IPS-NIHi7 (cell line): ENCODE measurements around the gene RBM3.

Source experiments
- DNase-seq: peaks from one replicate; pipeline ENCODE4 v3.0.0; 2012; ENCODE audit warnings: mixed read lengths; ENCODE audit errors: extremely low spot score

The RBM3 gene

DNA sequence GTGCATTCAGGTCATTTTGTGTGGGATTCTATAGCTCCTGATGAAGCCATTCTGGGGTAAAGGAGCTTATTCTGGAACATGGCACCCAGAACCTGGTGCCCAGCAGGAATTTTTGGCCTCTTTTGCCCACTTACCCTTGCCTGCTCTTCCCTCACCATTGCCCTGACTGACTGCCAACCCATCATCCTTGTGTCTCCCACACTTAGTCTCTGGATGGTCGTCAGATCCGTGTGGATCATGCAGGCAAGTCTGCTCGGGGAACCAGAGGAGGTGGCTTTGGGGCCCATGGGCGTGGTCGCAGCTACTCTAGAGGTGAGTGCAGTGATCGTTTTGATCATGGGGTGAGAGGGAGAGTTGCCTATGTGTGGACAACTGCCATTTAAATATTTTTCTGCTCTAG is 1.8 kb downstream of the RBM3 start:
- DNase-seq: no peak

DNA sequence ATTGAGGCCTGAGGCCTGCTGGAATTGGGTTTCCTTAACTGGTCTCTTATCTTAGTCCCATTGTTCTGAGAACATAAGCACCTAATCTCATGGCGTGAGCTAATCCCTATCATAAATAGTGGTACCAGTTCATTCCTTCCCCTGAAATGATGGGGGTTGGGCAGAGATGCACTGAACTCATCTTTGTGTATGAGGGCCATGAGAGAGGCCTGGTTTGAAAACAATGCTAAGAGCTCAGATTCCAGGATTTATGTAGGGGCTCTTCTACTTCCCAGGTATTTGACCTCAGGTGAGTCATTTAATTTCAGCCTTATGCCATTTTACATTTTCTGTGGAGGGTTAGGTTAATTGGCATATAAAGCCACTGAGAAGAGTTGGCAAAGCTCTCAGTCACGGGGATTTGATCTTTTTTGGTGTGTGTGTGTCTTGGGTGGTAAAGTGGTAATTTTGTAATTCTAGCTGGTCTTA is 4.4 kb downstream of the RBM3 start:
- no peak for DNase-seq

DNA sequence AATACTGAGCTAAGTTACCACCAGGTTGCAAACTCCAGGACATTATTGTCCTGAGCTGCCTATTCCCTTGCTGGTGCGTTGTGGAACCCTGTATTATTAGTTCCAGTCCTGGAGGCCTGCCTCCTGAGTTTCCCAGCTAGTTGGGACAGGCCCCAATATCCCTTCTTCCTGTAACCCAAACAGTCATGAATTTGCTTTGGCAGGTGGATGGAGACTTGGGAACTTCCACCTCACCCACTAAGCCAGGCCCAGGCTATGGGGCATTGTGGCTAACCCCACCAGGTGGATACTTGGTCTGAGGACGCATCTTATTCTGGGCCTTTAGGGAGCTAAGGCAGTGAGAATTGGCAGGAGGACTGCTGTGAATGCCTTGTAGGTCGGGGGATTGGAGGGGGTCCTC is 5.0 kb downstream of the RBM3 start:
- no peak for DNase-seq

DNA sequence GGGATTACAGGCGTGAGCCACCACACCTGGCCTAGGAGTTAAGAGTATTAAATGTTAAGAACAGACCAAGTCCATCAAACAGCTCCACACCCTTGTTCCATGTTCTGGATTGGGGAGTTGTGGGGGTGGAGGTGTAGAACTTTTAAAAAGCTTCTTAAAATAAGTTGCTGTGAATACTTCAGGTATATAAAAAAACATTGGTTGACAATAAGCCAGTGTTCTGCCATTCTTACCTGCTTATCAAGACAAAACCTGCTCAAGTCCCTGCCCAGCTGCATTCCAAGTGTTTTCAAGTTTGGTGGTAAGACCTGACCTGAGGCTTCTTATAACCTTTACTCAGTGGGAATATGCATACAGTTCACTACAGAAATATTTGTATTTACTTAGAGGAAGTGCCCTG is 6.4 kb downstream of the RBM3 start:
- DNase-seq: no peak

DNA sequence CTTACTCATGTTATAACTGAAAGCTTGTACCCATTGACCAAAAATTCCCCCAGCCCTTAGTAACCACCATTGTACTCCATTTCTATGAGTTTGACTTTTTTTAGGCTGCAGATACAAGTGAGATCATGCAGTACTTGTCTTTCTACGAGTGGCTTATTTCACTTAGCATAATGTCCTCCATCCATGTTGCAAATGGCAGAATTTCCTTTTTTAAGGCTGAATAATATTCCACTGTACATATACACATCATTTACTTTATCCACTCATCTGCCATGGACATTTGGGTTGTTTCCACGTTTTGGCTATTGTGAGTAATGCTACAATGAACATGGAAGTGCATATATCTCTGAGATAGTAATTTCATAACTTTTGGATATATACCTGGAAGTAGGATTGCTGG is 10.4 kb downstream of the RBM3 start:
- DNase-seq: no peak

DNA sequence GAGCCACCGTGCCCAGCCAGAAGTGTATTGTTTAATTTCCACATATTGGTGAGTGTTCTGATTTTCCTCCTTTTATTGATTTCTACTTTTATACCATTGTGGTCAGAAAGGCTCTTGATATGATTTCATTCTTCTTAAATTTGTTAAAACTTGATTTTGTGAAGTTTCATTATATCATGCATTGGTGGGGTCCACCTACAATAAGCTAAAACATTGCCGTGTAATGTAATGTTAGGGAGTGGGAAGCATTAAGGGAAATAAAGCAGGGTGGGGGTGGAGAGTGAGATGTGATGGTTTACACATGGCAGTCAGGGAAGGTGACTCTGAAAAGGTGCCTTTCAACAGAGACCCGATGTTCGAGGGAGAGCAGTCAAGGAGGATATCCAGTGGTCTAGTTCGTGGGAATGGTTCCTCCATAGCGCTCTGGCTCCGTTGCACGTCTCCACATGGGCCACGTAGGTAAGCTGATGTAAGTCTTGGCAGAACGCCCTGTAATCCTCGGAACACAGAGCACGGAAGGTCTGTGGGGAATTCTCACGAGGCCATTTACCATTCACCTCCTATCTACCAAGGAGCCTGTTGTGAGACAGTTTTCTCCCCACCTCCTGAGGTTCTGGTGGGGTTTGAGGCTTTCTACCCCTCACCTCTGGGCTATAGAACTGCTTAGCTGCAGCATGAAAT is 15.3 kb downstream of the RBM3 start:
- no peak for DNase-seq

DNA sequence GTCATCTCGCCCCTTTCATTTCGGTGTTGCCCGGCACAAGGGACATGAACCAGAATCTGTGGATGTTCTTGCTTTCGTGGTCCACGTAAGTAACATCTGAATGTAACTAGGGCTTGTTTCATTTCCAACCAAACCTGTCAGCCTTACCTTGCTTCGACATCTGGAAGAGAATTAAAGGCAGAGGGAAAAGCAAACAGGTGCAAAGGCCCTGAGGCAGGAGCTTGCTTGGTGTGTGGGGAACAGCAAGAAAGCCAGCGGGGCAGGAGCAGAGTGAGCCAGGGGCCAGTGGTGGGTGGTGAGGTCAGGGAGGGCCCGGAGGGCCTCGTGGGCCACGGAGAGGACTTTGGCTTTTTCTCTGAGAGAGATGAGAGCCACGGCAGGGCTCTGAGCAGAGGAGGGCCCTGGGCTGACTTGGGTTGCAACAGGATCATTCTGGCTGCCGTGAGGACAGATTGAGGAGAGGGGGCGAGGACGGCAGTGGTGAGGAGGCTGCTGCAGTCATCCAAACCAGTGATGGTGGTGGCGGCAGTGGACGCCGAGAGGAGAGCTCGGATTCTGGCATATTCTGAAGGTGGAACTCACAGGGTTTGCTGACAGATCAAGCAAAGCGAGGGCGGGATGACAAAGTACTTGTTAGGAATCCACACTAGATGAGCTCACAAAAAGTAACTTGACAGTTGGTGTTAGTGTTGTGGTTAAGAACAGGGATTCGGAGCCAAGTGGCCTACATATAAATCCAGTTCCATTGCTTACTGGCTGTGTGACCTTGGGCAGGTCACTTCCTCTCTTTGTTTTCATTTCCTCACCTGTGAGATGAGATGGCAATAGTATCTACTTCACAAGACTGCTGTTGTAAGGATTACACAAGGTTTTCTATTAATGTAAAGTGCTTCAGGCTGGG is 16.2 kb downstream of the RBM3 start:
- DNase-seq: no peak

DNA sequence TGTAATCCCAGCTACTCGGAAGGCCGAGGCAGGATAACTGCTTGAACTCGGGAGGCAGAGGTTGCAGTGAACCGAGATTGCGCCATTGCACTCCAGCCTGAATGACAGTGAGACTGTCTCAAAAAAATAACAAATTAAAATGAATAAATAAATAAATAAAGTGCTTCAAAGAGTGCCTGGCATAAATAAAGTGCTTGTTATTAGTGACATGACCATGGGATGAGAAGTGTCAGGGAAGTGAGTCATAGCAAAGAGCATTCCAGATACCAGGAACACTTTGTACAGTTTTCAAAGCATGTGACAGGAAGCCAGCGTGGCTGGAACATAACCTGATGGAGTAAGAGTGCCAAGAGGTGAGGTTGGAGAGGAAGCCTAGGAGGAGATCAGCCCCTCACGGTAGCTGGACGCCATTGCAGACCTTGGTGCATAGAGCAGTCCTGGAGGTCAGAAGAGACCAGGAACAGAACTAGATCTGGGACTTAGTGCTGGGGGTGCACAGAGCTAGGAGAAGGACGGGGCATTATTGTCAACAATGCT is 17.0 kb downstream of the RBM3 start:
- DNase-seq: no peak

DNA sequence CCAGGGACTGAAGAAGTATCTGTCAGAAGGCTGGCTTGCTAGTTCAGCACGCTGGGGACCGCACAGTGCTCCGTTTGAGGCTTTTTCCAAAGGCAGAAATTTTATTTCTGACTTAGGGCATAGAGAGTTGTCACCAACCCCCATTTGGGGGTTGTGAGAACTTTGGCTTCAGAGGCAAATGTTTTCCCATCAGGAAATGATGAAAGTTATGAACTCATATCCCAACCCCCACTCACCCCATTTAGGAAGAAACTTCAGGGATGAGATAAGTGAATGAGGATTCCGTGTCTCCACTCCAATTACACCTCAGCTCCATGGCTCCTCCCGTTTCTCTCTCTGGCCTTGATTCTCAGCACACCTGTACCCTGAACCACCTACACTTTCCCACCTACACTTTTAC is 18.7 kb downstream of the RBM3 start:
- DNase-seq: no peak

DNA sequence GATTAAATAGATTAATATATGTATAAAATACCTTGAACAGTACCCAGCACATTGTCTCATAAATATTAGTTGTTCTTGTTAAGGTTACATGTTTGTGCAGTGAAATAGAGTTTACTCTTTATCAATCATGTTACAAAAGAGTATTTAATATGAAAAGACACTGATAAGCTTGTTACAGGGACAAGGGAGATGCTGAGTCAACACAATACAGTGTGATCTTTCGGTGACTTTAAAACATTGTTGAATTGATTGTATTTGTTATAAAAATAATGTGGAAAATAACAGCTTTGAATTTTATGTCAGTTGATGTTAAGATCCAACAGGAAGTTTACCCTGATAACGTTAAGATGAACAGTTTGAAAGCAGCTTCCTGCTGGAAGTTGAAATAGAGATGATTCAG is 21.6 kb downstream of the RBM3 start:
- DNase-seq: no peak

DNA sequence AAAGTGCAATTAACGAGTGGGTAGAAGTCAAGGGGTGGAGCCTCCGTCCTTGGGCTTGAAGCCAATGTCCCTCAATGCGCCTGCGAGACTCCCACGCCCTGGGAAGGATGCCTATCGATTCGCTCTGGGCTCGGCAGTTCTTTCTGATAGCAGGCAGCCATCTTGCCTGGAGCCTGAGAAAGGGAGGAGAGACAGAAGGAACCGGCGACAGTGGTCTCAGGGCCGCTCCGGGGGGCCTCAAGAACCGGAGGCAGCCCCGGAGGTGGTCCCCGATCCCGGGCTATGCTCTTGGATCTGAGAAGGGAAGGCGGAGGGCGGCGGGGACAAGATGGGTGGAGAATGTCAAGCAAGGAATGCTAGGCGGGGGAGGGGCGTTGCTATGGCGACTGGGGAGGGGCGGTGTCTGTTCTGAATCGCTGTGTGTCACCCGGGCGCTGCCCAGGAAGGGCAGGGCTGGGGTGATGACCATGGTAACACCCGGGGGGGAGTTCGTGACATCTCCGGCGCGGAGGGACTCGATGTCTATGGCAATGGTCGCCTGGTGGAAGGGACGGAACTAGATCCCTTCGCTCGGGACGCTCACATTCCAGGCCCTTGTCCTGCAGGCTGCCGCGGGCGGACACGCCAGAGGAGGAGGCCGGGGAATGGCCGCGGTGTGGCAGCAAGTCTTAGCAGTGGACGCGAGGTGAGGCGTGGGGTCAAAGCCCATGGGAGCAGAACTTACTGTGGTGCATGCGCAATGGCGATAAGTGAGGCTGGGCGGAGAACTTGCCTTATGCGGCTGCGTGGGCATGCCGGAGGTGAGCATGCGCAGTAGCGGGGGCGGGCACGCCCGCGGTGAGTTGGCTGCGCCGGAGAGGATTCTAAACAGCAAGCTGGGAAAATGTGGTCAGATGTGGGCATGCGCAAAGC is 23.3 kb downstream of the RBM3 start, which contains the start of gene WDR13:
TSS of gene WDR13 (plus strand) at position 140 of the 912 bp plus-strand sequence. CDS start at position 645, 505 bp downstream.
- peak; percentile 88 for DNase-seq

DNA sequence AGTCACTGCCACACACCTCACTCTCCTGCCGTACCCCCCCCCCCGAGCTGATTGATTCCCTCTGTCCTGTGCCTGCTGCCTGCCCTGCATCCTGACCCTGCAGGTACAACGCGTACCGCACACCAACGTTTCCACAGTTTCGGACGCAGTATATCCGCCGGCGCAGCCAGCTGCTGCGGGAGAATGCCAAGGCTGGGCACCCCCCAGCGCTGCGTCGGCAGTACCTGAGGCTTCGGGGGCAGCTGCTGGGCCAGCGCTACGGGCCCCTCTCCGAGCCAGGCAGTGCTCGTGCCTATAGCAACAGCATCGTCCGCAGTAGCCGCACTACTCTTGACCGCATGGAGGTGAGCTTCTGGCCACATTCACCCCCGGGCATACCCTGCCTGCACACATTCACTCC is 24.3 kb downstream of the RBM3 start:
- DNase-seq: no peak

DNA sequence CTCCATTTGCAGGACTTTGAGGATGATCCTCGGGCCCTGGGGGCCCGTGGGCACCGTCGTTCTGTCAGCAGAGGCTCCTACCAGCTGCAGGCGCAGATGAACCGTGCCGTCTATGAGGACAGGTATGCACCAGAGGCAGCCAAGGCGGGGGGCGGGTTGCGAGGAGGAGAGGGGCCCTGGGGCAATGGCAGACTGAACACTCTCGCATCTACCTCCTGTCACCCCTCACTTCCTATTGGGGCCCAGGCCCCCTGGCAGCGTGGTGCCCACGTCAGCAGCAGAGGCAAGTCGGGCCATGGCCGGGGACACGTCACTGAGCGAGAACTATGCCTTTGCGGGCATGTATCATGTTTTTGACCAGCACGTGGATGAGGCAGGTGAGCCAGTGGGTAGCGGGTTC is 25.1 kb downstream of the RBM3 start:
- DNase-seq: no peak

DNA sequence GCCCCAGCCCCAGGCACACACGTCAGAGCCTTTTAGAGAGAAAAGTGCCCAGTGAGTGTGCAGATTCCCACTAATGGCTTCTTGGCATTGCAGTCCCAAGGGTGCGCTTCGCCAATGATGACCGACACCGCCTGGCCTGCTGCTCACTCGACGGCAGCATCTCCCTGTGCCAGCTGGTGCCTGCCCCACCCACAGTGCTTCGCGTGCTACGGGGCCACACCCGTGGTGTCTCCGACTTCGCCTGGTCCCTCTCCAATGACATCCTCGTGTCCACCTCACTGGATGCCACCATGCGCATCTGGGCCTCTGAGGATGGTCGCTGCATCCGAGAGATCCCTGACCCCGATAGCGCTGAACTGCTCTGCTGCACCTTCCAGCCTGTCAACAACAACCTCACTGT is 25.9 kb downstream of the RBM3 start:
- DNase-seq: peak; percentile 1

DNA sequence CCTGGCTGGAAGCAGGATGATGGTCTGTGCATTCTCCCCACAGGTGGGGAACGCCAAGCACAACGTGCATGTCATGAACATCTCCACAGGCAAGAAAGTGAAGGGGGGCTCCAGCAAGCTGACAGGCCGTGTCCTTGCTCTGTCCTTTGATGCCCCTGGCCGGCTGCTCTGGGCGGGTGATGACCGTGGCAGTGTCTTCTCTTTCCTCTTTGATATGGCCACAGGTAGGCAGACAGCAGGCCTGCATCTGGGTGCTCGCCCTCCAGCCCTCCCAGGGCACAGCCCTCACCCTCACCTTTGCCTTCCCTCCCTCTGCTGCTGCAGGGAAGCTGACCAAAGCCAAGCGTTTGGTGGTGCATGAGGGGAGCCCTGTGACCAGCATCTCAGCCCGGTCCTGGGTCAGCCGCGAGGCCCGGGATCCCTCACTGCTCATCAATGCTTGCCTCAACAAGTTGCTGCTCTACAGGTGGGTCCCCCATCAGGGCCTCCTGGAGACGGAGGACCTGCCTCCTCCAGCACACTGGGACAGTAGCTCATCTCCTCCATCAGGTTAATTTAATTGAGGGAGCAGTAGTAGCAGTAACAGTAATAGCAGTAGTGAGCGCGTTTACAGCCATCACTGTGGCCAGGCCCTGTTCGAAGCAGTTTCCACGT is 27.6 kb downstream of the RBM3 start:
- DNase-seq: peak; percentile 2

DNA sequence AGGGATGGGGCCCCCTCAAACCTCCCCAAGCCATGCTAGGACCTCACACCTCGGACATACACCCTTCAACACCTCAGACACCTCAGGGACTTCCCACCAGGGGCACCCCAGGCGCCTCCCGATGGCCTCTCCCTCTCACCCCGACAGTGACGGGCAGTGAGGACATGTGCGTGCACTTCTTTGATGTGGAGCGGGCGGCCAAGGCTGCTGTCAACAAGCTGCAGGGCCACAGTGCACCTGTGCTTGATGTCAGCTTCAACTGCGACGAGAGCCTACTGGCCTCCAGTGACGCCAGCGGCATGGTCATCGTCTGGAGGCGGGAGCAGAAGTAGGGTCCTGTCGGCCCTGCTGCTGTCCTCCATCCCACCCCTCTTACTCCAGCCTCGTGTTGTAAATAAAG is 30.4 kb downstream of the RBM3 start:
- no peak for DNase-seq

DNA sequence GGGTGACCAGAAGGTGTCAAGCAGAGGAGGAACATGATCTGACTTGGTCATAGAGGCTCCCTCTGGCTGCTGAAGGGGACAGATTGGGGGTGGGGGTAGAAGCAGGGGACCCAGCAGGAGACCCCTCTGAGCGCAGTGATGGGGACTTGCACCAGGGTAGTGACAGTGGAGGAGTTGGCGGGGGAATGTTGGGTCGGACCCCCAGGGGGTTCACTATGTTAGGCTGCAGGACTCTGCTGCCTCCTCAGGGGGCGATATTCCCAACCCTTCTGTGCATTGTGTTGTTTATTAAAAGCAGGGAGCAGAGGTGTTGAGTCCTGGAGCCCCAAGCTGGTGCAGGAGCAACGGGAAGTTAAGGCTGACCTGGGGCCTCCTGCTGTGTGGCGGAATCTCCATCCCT is 31.8 kb downstream of the RBM3 start:
- DNase-seq: peak; percentile 37

DNA sequence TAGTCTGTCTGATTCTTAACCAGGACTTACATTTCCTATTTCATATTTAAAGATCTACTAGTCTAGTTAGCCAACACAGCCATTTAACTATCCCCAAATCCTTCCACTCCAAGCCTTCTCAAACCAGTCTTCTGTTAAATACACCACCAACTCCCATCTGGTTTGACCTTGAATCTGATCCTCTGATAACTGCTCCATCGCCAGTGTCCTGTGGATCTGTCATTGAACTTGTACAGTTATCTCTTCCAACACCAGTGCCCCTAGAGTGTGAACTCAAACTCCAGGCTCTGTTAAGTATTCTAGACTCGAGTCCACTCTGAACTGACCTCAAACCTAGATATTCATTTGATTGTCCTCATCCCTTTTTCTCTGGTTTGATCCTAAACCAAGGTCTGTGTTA is 37.4 kb downstream of the RBM3 start:
- no peak for DNase-seq

DNA sequence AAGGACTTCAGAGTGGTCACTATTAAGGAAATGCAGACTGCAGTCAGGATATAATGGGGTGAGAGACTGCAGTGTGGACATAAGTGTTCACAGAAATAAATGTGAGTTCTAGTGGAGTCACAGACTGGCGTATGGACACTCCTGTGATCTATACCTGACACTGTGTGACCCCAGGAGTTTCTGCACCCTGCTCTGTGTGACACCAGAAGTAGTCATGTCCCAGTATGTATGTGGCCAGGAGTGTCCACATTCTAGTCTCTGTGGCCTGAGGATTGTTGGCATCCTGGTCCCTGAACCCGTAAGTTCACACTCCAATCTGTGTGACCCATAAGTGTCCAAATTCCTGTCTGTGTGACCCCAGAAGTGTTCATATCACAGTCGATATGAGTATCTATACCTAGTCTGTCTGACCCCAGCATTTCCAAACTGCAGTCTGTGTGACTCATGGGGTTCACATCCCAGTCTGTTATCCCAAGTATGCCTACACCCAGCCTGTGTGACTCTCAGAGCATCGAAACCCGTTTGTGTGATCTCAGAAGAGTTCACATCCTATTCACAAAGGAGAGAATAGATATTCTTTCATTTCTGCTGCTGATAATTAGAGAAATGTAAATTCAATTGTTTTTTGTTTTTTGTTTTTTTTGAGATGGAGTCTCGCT is 39.3 kb downstream of the RBM3 start:
- no peak for DNase-seq

DNA sequence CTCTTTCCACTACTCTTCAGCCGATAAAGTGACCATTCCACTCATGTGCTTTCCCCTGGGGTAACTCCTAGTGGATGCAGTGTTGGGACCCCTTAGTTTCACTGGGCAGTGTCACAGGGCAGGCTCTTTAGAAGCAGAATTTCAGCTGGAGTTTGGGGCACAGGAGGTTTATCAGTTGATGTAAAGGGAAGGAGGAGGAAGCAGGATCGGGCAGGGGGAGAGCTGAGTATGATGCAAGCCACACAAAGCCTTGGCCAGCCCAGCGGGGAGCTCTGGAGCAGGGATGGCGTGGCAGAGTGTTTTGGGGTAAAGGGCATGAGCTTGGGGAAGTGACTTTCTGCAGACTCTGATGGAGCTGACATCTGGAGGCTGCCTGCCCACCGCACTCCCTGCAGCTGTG is 42.3 kb downstream of the RBM3 start:
- no peak for DNase-seq
